22Rv1 (cell line): ENCODE data around the gene RNPEPL1.
"Not testable (repeated sequence)": the region's sequence is repeated elsewhere in the genome, so short reads cannot be mapped to it uniquely, and the experiment has no call there.

Experiments
- CTCF ChIP-seq: fragments of 450-650 bp; IDR thresholded peaks from 2 replicates; pipeline ENCODE4 v1.5.1; 2017; ENCODE audit warnings: mild to moderate bottlenecking
- ZFX ChIP-seq: fragments of 450-650 bp; IDR thresholded peaks from 2 replicates; pipeline ENCODE4 v1.6.1; 2017; ENCODE audit warnings: antibody characterized with exemption, borderline replicate concordance

- not testable (repeated sequence) for TF ChIP-seq CTCF, ZFX
These were observed 46.4 kb upstream of the RNPEPL1 start for GRCh38 chr2:240521885-240522284.
